ENCODE measurements around the gene ZNF492. TPM values are rescaled to one million over a fixed set of nuclear protein-coding genes. Genes with fewer than 3 reads are reported as not detected.

Gene ZNF492
- total and polyA plus RNA-seq, 9 of the 15 experiments (the other 6 are each of a cell fraction or from before 2014, with no cell fraction given) = 0.01 to 0.22 (median 0.08) TPM; not detected in 1

DNA sequence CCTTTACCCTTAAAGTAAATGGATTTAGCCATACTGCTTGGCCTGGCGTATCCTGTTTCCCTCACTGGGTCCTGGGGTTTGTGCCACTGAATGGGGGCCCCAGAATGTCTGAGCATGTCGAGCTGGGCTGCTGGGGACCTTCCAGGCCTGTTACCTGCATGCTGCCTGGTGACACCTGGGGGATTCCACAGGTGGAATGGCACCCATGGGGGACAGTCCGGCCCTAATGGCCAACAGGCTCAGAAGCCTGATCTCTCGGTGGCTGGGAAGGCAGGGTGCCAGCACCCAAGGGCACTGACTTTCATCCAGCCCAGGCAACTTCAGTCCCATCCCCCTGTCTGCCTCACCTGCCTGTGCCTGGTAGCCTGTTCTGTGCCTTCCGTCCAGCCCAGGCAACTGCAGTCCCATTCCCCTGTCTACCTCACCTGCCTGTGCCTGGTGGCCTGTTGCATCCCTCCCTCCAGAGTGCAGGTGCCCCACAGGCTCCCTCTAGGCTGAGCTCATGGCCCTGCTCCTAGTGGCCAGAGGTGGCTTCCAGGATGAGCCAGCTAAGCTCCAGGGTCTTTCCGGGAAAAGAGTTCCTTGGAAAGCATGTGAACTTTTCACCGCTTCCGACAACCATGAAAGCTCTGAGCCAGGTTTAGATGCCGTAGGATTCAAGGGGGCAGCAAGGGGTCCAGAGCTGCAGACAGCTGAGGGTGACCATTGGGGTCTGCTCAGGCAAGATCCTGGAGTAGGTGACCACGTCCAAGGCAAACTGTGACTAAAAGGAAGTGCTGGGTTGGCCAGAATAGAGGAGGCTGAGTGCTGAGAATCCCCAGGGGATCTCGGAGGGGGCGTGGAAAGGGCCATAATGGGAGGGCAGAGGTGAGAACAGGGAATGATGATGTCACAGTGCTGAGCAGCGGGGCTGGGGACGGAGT is 30.3 kb upstream of the ZNF492 start:
- no peaks in the 10 kb centered on the region for H3K27me3 ChIP-seq (ENCODE audit: control insufficient read depth in 2 of 2, insufficient read depth in 2 of 2, low read length in 2 of 2)
- no peaks in the 10 kb centered on the region for H3K9me1 ChIP-seq (ENCODE audit: control insufficient read depth, insufficient read depth, low read length)
- POLR2A ChIA-PET = no interaction called here
- H3K36me3 ChIP-seq (ENCODE audit: control insufficient read depth, insufficient read depth, low read length) = no peaks in the 10 kb centered on the region
- H3K79me2 ChIP-seq (ENCODE audit: control insufficient read depth, insufficient read depth, low read length) = no peaks in the 10 kb centered on the region
- in situ Hi-C loops (cut with MboI) (no loop called here), intact Hi-C loops (cut with micrococcal nuclease) (no loop called here)
- H2AFZ ChIP-seq (ENCODE audit: low read depth, low read length) = no peak overlapping the region
- 0% methylated on average over 12 of the region's 14 CpGs for WGBS (ENCODE audit: insufficient coverage, low coverage, missing lambda C conversion rate)
- CTCF ChIA-PET (ENCODE audit: low intra/inter-chr PET ratio) = no interaction called here
- TF ChIP-seq HEY1 (CRISPR knock-in tag; IDR thresholded peaks at IDR 0.05; ENCODE audit: borderline replicate concordance) = no peak
- TF ChIP-seq PHB (CRISPR knock-in tag; IDR thresholded peaks at IDR 0.05) = no peak
- TF ChIP-seq ZFPM2 (CRISPR knock-in tag; IDR thresholded peaks at IDR 0.05) = no peak
- TF ChIP-seq GABPB2 (CRISPR knock-in tag; conservative IDR thresholded peaks at IDR 0.05) = no peak
- no peak for TF ChIP-seq POLR3G (IDR thresholded peaks at IDR 0.05; ENCODE audit: extremely low read depth, insufficient read length, insufficient replicate concordance)
- TF ChIP-seq POLR3A (IDR thresholded peaks at IDR 0.05; ENCODE audit: borderline replicate concordance, extremely low read depth, insufficient read depth, insufficient read length) = no peak
- TF ChIP-seq, protein P1, sequence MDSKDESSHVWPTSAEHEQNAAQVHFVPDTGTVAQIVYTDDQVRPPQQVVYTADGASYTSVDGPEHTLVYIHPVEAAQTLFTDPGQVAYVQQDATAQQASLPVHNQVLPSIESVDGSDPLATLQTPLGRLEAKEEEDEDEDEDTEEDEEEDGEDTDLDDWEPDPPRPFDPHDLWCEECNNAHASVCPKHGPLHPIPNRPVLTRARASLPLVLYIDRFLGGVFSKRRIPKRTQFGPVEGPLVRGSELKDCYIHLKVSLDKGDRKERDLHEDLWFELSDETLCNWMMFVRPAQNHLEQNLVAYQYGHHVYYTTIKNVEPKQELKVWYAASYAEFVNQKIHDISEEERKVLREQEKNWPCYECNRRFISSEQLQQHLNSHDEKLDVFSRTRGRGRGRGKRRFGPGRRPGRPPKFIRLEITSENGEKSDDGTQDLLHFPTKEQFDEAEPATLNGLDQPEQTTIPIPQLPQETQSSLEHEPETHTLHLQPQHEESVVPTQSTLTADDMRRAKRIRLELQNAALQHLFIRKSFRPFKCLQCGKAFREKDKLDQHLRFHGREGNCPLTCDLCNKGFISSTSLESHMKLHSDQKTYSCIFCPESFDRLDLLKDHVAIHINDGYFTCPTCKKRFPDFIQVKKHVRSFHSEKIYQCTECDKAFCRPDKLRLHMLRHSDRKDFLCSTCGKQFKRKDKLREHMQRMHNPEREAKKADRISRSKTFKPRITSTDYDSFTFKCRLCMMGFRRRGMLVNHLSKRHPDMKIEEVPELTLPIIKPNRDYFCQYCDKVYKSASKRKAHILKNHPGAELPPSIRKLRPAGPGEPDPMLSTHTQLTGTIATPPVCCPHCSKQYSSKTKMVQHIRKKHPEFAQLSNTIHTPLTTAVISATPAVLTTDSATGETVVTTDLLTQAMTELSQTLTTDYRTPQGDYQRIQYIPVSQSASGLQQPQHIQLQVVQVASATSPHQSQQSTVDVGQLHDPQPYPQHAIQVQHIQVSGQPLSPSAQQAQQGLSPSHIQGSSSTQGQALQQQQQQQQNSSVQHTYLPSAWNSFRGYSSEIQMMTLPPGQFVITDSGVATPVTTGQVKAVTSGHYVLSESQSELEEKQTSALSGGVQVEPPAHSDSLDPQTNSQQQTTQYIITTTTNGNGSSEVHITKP (IDR thresholded peaks at IDR 0.05; ENCODE audit: partially characterized antibody) = no peak
- no peak for TF ChIP-seq LCOR (CRISPR knock-in tag; IDR thresholded peaks at IDR 0.05)
- TF ChIP-seq, protein P2, sequence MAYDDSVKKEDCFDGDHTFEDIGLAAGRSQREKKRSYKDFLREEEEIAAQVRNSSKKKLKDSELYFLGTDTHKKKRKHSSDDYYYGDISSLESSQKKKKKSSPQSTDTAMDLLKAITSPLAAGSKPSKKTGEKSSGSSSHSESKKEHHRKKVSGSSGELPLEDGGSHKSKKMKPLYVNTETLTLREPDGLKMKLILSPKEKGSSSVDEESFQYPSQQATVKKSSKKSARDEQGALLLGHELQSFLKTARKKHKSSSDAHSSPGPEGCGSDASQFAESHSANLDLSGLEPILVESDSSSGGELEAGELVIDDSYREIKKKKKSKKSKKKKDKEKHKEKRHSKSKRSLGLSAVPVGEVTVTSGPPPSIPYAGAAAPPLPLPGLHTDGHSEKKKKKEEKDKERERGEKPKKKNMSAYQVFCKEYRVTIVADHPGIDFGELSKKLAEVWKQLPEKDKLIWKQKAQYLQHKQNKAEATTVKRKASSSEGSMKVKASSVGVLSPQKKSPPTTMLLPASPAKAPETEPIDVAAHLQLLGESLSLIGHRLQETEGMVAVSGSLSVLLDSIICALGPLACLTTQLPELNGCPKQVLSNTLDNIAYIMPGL (CRISPR knock-in tag; IDR thresholded peaks at IDR 0.05) = no peak
- no peak for TF ChIP-seq ZNF212 (CRISPR knock-in tag; IDR thresholded peaks at IDR 0.05)
- ATAC-seq (no peak), DNase-seq (ENCODE audit: extremely low read depth in 1 of 4, low spot score in 3 of 4) (no peak), FAIRE-seq (no peak)
- no TSS peak for BruUV-seq (replicated peaks)
- H3K4me2 ChIP-seq (ENCODE audit: insufficient read depth, low read length) = no peak overlapping the region
- H3K9me3 ChIP-seq (replicated peaks; ENCODE audit: control insufficient read depth, insufficient read depth, low read depth, low read length) = peaks cover 1% of the 10 kb centered on the region; the same call in 1 of the 2 replicates
- H3K4me3 ChIP-seq = no peak overlapping the region
- H4K20me1 ChIP-seq (replicated peaks; ENCODE audit: control insufficient read depth, insufficient read depth, low read length) = no peaks in the 10 kb centered on the region
- H3K27ac ChIP-seq (ENCODE audit: extremely low read depth, low read depth, low read length) = no peak overlapping the region
- H3K4me1 ChIP-seq (replicated peaks in 1 of 2; ENCODE audit: control insufficient read depth in 2 of 2, insufficient read depth in 2 of 2, low read length in 2 of 2) = no peaks in the 10 kb centered on the region
- H3K9ac ChIP-seq (ENCODE audit: insufficient read depth in 1 of 2, low read depth in 2 of 2, low read length in 2 of 2) = no peak overlapping the region

Data from K562 (cell line).